ENCODE results near the gene MRPS27.
"Not testable (repeated sequence)": the region's sequence is repeated elsewhere in the genome, so short reads cannot be mapped to it uniquely, and the experiment has no call there.

The MRPS27 gene

DNA sequence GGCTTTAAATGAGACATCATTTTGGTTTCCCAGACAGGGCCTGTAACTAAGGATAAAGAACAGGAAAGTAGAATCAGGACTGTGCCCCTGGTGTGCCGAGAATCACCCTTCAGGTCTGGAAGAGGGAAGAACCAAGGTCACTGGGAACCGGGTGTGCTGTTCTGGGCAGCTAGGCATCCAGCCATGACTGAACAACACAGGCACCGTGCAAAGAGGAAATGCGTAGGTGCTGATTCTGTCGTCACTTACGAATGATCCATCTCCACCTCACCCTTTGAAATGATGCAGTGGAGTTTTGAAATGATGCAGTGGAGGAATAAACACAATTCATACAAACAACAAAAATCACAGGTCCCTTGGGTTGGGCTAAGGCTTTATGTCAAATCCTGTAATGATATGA is 148.4 kb downstream of the MRPS27 start:
- H3K4me3 ChIP-seq (ENCODE audit: low read length), result no peak overlapping the region
- no peak for TF ChIP-seq CTCF (IDR thresholded peaks at IDR 0.05; ENCODE audit: insufficient read depth, low read depth, low read length, missing control alignments)
- DNase-seq (ENCODE audit: low read depth), result no peak

DNA sequence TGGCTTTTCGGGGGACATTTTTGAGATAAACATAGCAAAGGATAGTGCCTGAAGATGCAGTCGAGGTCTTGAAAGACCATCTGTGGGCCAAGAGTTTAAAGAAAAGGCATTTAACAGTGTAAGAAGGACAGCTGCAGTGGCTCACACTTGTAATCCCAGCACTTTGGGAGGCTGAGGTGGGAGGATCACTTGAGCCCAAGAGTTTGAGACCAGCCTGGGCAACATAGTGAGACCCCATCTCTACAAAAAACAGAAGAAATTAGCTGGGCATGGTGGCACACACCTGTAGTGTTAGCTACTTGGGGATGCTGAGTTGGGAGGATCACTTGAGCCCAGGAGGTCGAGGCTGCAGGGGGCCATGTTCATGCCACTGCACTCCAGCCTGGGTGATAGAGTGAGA is 148.9 kb downstream of the MRPS27 start:
- not testable (repeated sequence) for DNase-seq (ENCODE audit: low read depth); H3K4me3 ChIP-seq (ENCODE audit: low read length)

- H3K4me3 ChIP-seq (ENCODE audit: low read length), result no peak overlapping the region
- DNase-seq (ENCODE audit: low read depth), result no peak
- TF ChIP-seq CTCF (IDR thresholded peaks at IDR 0.05; ENCODE audit: insufficient read depth, low read depth, low read length, missing control alignments), result no peak
These were observed 149.9 kb downstream of the MRPS27 start for GRCh38 chr5:72170101-72170500.
